GM18867 (cell line): Measurements from ENCODE around the gene CCDC112.

ENCODE experiments used
- ATAC-seq: cut with Tn5 transposase; IDR thresholded peaks from one replicate; pipeline ENCODE4 v1.9.1; 2021; ENCODE audit warnings: mild to moderate bottlenecking, moderate library complexity; ENCODE audit not compliant: unreplicated experiment

The CCDC112 gene

GRCh38 chr5:115319007-115319406 is 22.6 kb upstream of the CCDC112 start:
- ATAC-seq = no peak

- no peak for ATAC-seq
These were observed 21.3 kb upstream of the CCDC112 start for GRCh38 chr5:115317736-115318135.

DNA sequence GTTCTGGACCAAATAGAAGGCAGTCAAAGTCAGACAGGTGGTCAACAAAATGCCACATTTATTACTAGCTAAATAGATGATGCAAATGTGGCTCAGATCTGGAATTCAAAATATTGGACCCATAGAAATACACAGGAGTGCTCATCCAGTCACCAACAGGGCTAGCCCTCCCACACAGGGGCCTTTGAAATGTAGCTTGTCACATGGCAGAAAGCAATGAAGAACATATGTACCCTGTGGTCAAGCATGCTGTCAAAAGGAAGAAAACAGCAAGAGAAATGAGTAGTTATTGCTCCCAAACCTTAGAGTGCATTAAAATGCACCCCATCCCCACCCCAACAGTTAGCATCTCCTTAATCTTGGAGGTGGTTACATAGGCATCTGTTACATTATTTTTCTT is 20.9 kb upstream of the CCDC112 start:
- no peak for ATAC-seq

GRCh38 chr5:115313632-115314031 is 17.2 kb upstream of the CCDC112 start:
- ATAC-seq = no peak

DNA sequence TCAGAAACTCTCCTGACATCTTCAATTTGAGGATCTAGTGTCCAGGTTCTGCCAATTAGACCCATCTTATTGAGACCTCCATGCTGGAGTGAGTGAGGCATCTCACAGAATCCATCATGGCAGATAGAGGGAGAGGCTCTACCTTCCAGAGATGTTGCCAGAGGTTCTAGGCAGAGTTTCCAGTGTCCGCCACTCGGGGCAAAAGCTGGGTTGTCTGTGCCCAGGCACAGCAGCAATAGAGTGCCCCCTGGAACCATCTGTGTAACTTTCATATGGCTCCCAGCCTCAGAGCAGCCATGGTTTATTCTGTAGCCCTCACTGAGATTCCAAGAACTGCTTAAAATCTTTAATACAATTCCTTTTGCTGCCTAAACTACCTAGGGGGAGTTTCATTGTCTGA is 16.6 kb upstream of the CCDC112 start:
- no peak for ATAC-seq

- peak; percentile 65 for ATAC-seq
These were observed 13.4 kb upstream of the CCDC112 start for GRCh38 chr5:115309751-115310370.

DNA sequence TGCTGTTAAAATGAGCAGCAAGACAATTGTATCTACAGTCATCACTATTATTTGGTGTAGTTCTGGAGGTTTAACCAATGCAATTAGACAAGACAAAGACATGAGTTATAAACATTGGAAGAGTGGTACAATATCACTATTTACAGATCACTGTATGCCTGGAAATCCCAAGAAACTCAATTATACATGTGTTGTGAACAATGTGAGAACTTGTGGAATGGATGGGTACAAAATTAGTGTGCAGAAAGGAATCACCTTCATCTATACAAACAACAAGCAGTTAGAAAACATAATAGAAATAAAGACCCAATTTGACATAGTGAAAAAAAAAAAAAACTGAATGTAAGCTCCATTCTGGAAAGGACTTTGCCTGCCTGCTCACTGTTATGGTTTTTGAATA is 12.4 kb upstream of the CCDC112 start:
- no peak for ATAC-seq

DNA sequence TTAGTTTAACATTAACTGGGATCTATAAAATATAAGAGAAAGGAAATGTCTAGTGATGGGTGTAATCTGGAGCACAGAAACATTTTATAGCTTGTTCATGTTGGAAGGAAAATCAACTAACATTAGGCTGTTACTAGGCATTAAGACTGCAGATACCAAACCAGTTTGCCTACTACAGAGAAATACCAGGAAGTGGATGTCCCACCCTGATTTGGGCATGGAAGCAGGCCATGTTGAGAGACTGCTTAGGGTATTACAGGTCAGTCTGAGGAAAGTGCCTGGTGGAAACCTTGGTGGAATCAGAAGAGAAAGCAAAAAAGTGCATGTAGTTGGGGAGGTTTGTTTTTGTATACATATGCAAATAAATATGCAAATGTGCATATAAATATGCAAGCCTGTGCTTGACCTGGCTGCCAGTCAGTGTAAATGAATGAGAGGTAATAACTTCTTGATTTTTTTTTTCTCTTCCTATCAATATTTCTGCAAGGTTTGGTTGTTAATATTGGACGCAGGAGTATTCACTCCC is 9.6 kb upstream of the CCDC112 start:
- ATAC-seq = no peak

GRCh38 chr5:115304496-115304895 is 8.0 kb upstream of the CCDC112 start:
- no peak for ATAC-seq

DNA sequence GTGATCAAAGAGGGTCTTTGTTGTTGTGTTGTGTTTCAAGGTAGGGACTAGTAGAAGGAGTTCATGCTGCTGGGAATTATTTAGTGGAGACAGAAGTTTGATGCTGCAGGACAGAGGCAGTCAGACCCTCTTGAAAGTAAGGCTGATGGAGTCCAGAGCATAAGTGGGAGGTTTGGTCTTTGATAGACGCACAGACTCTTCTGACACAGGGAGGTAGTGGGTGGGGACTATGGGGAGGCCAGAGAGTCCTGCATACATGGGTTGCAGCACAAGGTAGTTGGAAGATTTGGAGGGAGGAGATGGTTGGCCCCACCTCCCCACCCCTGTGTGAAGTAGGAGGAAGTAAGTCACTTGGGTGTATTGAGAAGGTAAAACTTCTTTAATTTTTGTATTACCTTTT is 2.4 kb upstream of the CCDC112 start:
- no peak for ATAC-seq

GRCh38 chr5:115297031-115297430 is 577 bp upstream of the CCDC112 start:
- ATAC-seq = no peak

GRCh38 chr5:115295777-115296123 is 704 bp downstream of the CCDC112 start:
- peak; percentile 16 for ATAC-seq

DNA sequence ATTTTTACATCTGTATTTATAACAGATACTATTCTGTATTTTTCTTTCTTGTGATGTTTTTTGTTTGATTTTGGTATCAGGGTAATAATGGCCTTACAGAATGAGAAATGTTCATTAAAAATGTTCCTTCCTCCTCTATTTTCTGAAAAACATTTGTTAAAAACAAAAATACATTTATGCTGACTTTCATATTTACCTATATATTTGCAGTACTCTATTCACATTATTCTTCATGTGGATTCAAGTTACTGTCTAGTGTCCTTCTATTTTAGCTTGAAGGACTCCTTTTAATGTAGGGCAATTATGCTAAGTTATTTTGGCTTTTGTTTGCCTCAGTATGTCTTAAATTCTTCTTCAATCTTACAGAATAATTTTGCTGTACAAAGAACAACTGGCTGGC is 5.1 kb downstream of the CCDC112 start:
- ATAC-seq = no peak

- no peak for ATAC-seq
These were observed 7.3 kb downstream of the CCDC112 start for GRCh38 chr5:115289104-115289503.

GRCh38 chr5:115284021-115284420 is 12.4 kb downstream of the CCDC112 start:
- no peak for ATAC-seq

GRCh38 chr5:115282131-115282530 is 14.3 kb downstream of the CCDC112 start:
- ATAC-seq = no peak

DNA sequence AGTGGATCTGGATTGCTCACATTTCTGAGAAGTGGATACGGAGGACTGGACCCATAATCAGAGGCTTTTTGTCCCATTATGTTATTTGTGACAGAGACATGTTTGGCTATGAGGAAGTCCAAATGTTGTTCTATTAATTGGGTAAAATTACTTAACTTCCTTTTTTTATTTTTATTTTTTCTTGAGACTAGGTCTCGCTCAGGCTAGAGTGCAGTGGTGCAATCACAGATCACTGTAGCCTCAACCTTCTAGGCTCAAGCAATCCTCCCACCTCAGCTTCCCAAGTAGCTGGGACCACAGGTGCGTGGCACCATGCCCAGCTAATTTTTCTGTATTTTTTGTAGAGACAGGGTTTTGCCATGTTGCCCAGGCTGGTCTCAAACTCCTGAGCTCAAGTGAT is 21.9 kb downstream of the CCDC112 start:
- no peak for ATAC-seq

GRCh38 chr5:115272297-115272958 is 24.0 kb downstream of the CCDC112 start:
- ATAC-seq = no peak

DNA sequence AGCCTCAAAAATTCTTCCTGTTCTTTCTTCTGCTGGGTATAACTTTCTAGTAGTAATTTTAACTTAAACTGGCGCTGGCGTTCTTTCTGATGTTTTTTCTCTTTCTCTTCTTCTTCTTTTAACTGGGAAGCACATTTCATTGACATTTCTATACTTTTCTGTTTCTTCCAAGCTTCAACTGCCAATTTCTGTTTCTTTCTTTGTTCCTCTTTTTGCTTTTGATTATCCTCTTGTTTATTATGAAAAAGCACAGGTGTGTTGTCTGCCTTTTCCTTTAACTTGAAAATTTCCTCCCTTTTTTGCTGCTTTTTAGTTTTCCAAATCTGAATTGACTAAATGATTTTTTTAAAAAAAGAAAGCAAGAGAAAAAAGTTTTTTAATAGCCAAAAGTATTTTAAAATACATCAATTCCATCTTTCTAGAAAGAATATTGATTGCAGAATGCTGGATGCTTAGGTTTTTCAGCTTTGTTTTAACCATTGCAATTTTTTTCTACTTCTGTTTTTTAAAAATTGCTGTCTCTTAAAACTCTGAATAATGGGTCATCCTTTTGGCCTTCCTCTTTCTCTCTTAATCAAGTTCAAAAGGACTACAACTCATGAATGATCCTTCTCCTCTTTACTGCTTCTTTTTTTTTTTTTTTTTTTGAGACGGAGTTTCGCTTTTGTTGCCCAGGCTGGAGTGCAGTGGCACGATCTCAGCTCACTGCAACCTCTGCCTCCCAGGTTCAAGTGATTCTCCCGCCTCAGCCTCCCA is 25.0 kb downstream of the CCDC112 start:
- ATAC-seq = no peak

GRCh38 chr5:115267617-115268016 is 28.8 kb downstream of the CCDC112 start:
- no peak for ATAC-seq

GRCh38 chr5:115265220-115265619 is 31.2 kb downstream of the CCDC112 start:
- ATAC-seq = no peak

- no peak for ATAC-seq
These were observed 31.7 kb downstream of the CCDC112 start for GRCh38 chr5:115264786-115265185.
